ENCODE measurements around the gene NEGR1.
"Not testable (repeated sequence)": the region's sequence is repeated elsewhere in the genome, so short reads cannot be mapped to it uniquely, and the experiment has no call there.

NEGR1 gene

DNA sequence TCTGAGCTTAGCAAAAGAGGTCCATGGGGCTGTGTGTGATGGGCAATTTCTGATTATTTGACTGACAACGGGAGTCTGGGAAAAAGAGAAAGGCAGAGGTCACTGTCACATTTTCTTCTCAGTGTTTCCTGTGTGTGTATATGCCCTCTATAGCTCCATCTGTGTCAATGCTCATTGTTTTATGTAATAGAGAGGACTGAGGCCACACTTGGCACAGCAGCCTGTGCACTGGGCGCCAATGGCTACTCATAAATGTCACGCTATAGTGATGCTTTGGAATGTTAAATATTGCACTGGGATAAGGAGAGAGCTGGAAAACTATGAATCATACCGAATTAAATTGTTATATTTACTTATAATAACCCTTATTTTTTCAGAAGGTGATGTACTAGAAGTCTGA lies 365.4 kb downstream of the NEGR1 start:
- no peak for DNase-seq
- H3K4me3 ChIP-seq (ENCODE audit: low read depth, low read length): no peak overlapping the region
- TF ChIP-seq CTCF (IDR thresholded peaks at IDR 0.05; ENCODE audit: low read depth, low read length): no peak
- no peak overlapping the region for H3K27ac ChIP-seq
- no peaks in the 10 kb centered on the region for H3K36me3 ChIP-seq
- no peaks in the 10 kb centered on the region for H3K9me3 ChIP-seq (ENCODE audit: severe bottlenecking)
- H3K27me3 ChIP-seq (ENCODE audit: insufficient read depth, low read depth, severe bottlenecking): no peaks in the 10 kb centered on the region

GRCh38 chr1:71914626-71915025 lies 367.7 kb downstream of the NEGR1 start:
- Histone ChIP-seq H3K36me3 (no peaks in the 10 kb centered on the region), H3K9me3 (ENCODE audit: severe bottlenecking) (no peaks in the 10 kb centered on the region), H3K4me3 (ENCODE audit: low read depth, low read length) (no peak overlapping the region), H3K27me3 (ENCODE audit: insufficient read depth, low read depth, severe bottlenecking) (no peaks in the 10 kb centered on the region), H3K27ac (no peak overlapping the region)
- no peak for DNase-seq
- no peak for TF ChIP-seq CTCF (IDR thresholded peaks at IDR 0.05; ENCODE audit: low read depth, low read length)

GRCh38 chr1:71908871-71909390 lies 373.4 kb downstream of the NEGR1 start:
- Histone ChIP-seq H3K27ac (no peak overlapping the region), H3K36me3 (no peaks in the 10 kb centered on the region), H3K9me3 (ENCODE audit: severe bottlenecking) (no peaks in the 10 kb centered on the region), H3K27me3 (ENCODE audit: insufficient read depth, low read depth, severe bottlenecking) (no peaks in the 10 kb centered on the region), H3K4me3 (ENCODE audit: low read depth, low read length) (no peak overlapping the region)
- no peak for TF ChIP-seq CTCF (IDR thresholded peaks at IDR 0.05; ENCODE audit: low read depth, low read length)
- DNase-seq: no peak

GRCh38 chr1:71908303-71908702 lies 374.0 kb downstream of the NEGR1 start:
- H3K27ac ChIP-seq: no peak overlapping the region
- H3K27me3 ChIP-seq (ENCODE audit: insufficient read depth, low read depth, severe bottlenecking): no peaks in the 10 kb centered on the region
- no peak overlapping the region for H3K4me3 ChIP-seq (ENCODE audit: low read depth, low read length)
- no peak for TF ChIP-seq CTCF (IDR thresholded peaks at IDR 0.05; ENCODE audit: low read depth, low read length)
- no peaks in the 10 kb centered on the region for H3K36me3 ChIP-seq
- DNase-seq: no peak
- no peaks in the 10 kb centered on the region for H3K9me3 ChIP-seq (ENCODE audit: severe bottlenecking)

DNA sequence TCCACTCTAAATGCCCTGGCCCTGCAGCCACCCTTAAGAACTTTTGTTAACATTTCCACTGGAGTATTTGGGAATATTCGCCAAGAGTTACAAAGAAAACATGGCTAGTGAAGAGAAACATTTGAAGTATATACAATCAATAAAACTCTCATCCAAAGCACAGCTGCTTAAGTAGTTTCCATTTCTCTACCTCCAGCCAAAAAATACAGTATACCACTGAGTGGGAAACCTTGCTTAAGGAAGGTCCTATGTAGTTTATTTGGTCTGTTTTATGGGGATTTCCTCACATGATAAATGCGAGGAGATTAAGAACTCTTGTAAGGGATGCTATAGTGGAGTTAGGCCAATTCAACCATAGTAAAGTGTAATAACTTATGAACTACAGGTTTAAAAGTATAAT lies 382.5 kb downstream of the NEGR1 start:
- Histone ChIP-seq H3K27me3 (ENCODE audit: insufficient read depth, low read depth, severe bottlenecking) (no peaks in the 10 kb centered on the region), H3K27ac (no peak overlapping the region), H3K9me3 (ENCODE audit: severe bottlenecking) (no peaks in the 10 kb centered on the region), H3K36me3 (no peaks in the 10 kb centered on the region), H3K4me3 (ENCODE audit: low read depth, low read length) (no peak overlapping the region)
- no peak for TF ChIP-seq CTCF (IDR thresholded peaks at IDR 0.05; ENCODE audit: low read depth, low read length)
- DNase-seq: no peak

- not testable (repeated sequence) for H3K27ac ChIP-seq; H3K4me3 ChIP-seq (ENCODE audit: low read depth, low read length); H3K9me3 ChIP-seq (ENCODE audit: severe bottlenecking); DNase-seq; H3K36me3 ChIP-seq; H3K27me3 ChIP-seq (ENCODE audit: insufficient read depth, low read depth, severe bottlenecking)
These were observed 394.2 kb downstream of the NEGR1 start for GRCh38 chr1:71888166-71888565.

Data from WERI-Rb-1 (cell line).